HUES48 (cell line): ENCODE results near the gene CERK.

Source experiments
- H3K27ac ChIP-seq: one replicate; pipeline ENCODE4 v1.7.0; 2013; ENCODE audit warnings: low read depth, low read length, inconsistent platforms
- H3K27me3 ChIP-seq: 2 replicates; pipeline ENCODE4 v1.6.1; 2013; ENCODE audit warnings: mild to moderate bottlenecking, low read length; ENCODE audit not compliant: control insufficient read depth, insufficient read depth
- H3K36me3 ChIP-seq: 2 replicates; pipeline ENCODE4 v1.6.1; 2013; ENCODE audit warnings: low read length; ENCODE audit not compliant: control insufficient read depth, insufficient read depth
- H3K4me1 ChIP-seq: 2 replicates; pipeline ENCODE4 v1.6.1; 2013; ENCODE audit warnings: mild to moderate bottlenecking, low read length; ENCODE audit not compliant: control insufficient read depth, insufficient read depth
- H3K4me3 ChIP-seq: 2 replicates; pipeline ENCODE4 v1.5.1; 2013; ENCODE audit warnings: mild to moderate bottlenecking, low read depth, low read length
- H3K9ac ChIP-seq: 2 replicates; pipeline ENCODE4 v1.6.1; 2013; ENCODE audit warnings: mild to moderate bottlenecking, low read depth, low read length, moderate library complexity
- H3K9me3 ChIP-seq: 2 replicates; pipeline ENCODE4 v1.6.1; 2013; ENCODE audit warnings: low read length; ENCODE audit not compliant: control insufficient read depth, insufficient read depth

The CERK gene

DNA sequence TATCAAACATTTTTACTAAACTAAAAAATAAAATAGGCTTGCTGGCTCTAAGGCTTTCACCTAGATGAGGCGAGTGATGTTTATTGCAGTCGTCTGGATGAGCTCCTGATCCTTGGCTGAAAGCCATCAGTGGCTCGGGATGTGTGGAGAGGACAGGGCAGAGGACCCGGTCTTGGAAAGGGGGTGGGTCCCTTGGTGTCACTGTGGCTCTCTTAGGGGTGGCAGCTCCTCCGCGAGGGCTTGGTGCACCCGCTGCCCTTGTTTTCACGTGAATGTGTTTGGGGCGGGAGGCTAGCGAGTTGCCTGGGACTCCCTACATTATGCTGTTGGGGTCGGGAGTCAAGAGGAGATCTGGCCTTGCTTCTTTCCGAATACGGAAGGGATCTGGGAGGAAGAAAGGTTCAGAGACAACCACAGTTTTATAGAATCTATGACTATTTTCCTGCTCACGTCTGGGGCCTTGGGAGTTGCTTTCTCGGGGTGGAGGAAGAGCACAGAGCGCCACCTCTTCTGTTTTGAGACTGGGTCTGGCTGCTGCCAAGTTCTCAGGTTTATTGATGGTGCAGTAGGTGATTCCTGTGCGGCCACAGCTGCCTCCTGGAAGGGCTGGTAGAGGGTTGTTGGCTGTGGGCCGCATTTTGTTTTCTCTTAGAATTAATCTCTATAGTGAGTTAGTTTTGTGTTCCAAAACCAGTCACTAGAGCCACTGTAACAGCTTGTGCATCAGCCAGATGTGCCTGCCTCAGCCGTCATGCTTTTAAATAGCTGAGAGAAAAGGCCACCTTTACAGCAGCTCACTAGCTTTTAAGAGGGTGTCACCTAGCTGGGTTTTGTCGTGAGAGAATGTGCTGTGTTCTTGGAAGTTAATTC is 37.2 kb upstream of the CERK start:
- H3K9me3 ChIP-seq, result no peaks in the 10 kb centered on the region
- no peaks in the 10 kb centered on the region for H3K27me3 ChIP-seq
- H3K27ac ChIP-seq, result peak overlapping the region; percentile 97
- H3K9ac ChIP-seq, result peak overlapping the region; percentile 52; the same call in 1 of the 2 replicates
- H3K36me3 ChIP-seq, result no peaks in the 10 kb centered on the region
- H3K4me1 ChIP-seq, result peaks cover 30% of the 10 kb centered on the region
- H3K4me3 ChIP-seq, result no peak overlapping the region

- no peaks in the 10 kb centered on the region for H3K9me3 ChIP-seq
- H3K27me3 ChIP-seq, result no peaks in the 10 kb centered on the region
- no peaks in the 10 kb centered on the region for H3K36me3 ChIP-seq
- peak overlapping the region; percentile 52 for H3K9ac ChIP-seq
- H3K4me1 ChIP-seq, result peaks cover 30% of the 10 kb centered on the region
- H3K4me3 ChIP-seq, result no peak overlapping the region
- peak overlapping the region; percentile 97 for H3K27ac ChIP-seq
Measured at GRCh38 chr22:46774253-46774979, 36.4 kb upstream of the CERK start.

- Histone ChIP-seq H3K4me3 (no peak overlapping the region), H3K9ac (peak overlapping the region; percentile 30; the same call in 1 of the 2 replicates), H3K4me1 (peaks cover 30% of the 10 kb centered on the region), H3K9me3 (no peaks in the 10 kb centered on the region), H3K36me3 (no peaks in the 10 kb centered on the region), H3K27ac (peak overlapping the region; percentile 56), H3K27me3 (no peaks in the 10 kb centered on the region)
Measured at GRCh38 chr22:46773076-46773475, 35.0 kb upstream of the CERK start.

DNA sequence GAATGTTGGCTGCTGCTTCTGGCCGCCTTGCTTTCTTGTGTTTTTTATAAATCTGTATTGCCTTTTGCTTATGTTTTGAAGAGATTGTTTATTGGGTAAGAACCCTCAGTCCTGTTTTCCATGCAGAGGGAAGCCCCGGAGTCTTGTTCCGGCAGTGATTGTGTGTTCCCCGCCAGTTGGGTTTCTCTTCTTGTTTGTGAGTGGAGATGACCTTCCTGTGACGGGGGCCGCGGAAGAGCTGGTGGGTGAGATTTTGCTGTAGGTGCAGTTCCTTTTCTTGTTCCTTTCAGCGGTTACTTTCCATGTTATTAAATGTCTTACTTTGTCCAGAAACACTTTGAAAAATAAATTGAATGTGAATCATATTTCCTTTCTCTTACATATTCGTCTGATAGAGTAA is 32.7 kb upstream of the CERK start:
- Histone ChIP-seq H3K4me3 (no peak overlapping the region), H3K4me1 (peaks cover 26% of the 10 kb centered on the region), H3K36me3 (no peaks in the 10 kb centered on the region)

GRCh38 chr22:46770151-46770641 is 32.1 kb upstream of the CERK start:
- Histone ChIP-seq H3K4me3 (no peak overlapping the region), H3K9ac (no peak overlapping the region)

More for the DNA sequence above, 32.7 kb upstream of the CERK start:
- H3K27ac ChIP-seq, result no peak overlapping the region
- no peaks in the 10 kb centered on the region for H3K27me3 ChIP-seq
- H3K9ac ChIP-seq, result no peak overlapping the region
- H3K9me3 ChIP-seq, result no peaks in the 10 kb centered on the region

DNA sequence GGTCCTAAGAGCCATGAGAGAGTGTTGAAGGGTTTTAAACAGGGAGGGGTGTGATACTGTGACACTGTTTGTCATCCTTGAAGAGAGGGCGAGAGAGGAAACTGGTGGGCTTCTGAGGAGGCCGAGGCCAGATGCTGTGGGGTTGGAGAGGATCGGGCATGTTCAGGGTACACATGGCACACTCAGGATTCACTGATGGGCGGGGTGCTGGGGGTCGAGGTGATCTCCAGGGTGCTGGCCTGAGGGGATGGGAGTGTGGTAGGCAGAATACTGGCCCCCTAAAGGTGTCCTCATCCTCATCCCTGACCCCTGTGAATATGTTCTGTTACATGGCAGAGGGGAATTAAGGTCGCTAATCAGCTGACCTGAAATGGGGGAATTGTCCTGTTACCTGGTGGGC is 31.7 kb upstream of the CERK start:
- Histone ChIP-seq H3K9ac (no peak overlapping the region), H3K4me1 (peaks cover 17% of the 10 kb centered on the region), H3K27ac (no peak overlapping the region)

More at GRCh38 chr22:46770151-46770641, 32.1 kb upstream of the CERK start:
- no peaks in the 10 kb centered on the region for H3K27me3 ChIP-seq
- H3K4me1 ChIP-seq, result peaks cover 22% of the 10 kb centered on the region
- H3K9me3 ChIP-seq, result no peaks in the 10 kb centered on the region
- H3K27ac ChIP-seq, result no peak overlapping the region
- H3K36me3 ChIP-seq, result peaks cover under 1% of the 10 kb centered on the region; the same call in 1 of the 2 replicates

GRCh38 chr22:46769191-46769675 is 31.2 kb upstream of the CERK start:
- no peaks in the 10 kb centered on the region for H3K27me3 ChIP-seq
- H3K4me1 ChIP-seq, result peaks cover 12% of the 10 kb centered on the region
- no peak overlapping the region for H3K9ac ChIP-seq
- H3K27ac ChIP-seq, result no peak overlapping the region
- H3K36me3 ChIP-seq, result peaks cover 3% of the 10 kb centered on the region; the same call in 1 of the 2 replicates
- H3K9me3 ChIP-seq, result no peaks in the 10 kb centered on the region
- no peak overlapping the region for H3K4me3 ChIP-seq

More for the DNA sequence above, 31.7 kb upstream of the CERK start:
- Histone ChIP-seq H3K4me3 (no peak overlapping the region), H3K36me3 (peaks cover 3% of the 10 kb centered on the region; the same call in 1 of the 2 replicates), H3K9me3 (no peaks in the 10 kb centered on the region), H3K27me3 (no peaks in the 10 kb centered on the region)

GRCh38 chr22:46767249-46767985 is 29.4 kb upstream of the CERK start:
- H3K4me3 ChIP-seq, result no peak overlapping the region
- H3K27me3 ChIP-seq, result no peaks in the 10 kb centered on the region
- H3K9me3 ChIP-seq, result no peaks in the 10 kb centered on the region
- no peaks in the 10 kb centered on the region; the same call in 1 of the 2 replicates for H3K4me1 ChIP-seq
- H3K27ac ChIP-seq, result no peak overlapping the region
- no peak overlapping the region for H3K9ac ChIP-seq
- H3K36me3 ChIP-seq, result peaks cover 3% of the 10 kb centered on the region; the same call in 1 of the 2 replicates

GRCh38 chr22:46766611-46767010 is 28.6 kb upstream of the CERK start:
- no peak overlapping the region for H3K9ac ChIP-seq
- H3K9me3 ChIP-seq, result no peaks in the 10 kb centered on the region
- no peaks in the 10 kb centered on the region for H3K27me3 ChIP-seq
- no peak overlapping the region for H3K4me3 ChIP-seq
- H3K27ac ChIP-seq, result no peak overlapping the region
- peaks cover 3% of the 10 kb centered on the region; the same call in 1 of the 2 replicates for H3K36me3 ChIP-seq
- H3K4me1 ChIP-seq, result no peaks in the 10 kb centered on the region; the same call in 1 of the 2 replicates

DNA sequence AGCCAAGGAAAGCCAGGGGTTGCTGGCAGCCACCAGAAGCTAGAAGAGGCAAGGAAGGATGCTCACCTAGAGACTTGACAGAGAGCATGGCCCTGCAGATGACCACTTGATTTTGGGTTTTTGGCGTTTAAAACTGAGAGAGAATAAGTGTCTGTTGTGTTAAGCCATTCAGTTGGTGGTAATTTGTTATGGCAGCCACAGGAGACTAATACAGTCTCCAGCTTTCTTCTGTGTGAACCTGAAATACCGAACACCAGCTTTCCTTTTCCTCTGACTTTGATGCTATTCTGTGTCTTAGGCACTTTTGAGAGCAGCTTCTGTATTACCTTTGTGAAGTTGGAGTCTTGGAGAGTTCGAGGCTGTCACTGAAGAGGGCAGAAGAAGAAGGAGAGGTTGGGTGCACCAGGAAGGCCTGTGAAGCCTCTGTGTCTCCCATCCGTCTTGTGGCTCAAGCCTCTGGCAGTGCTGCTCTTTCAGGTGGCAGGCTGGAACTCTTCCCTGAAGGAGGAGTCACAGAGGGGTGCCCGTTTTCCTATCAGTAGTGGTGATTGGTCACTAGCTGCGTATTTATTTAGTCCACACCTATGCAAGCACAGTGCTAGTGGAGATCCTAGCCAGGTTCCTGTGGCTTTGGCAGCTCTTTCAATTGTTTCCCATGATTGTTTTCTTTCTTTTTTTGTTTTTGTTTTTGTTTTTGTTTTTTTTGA is 26.9 kb upstream of the CERK start:
- Histone ChIP-seq H3K27ac (no peak overlapping the region), H3K9ac (no peak overlapping the region), H3K4me3 (no peak overlapping the region), H3K4me1 (no peaks in the 10 kb centered on the region; the same call in 1 of the 2 replicates), H3K9me3 (no peaks in the 10 kb centered on the region), H3K36me3 (peaks cover 13% of the 10 kb centered on the region), H3K27me3 (no peaks in the 10 kb centered on the region)
